CMK (cell line): ENCODE results near the gene LRRC3.

Experiments used
- DNase-seq: peaks from one replicate; pipeline ENCODE4 v3.0.0-alpha.2; 2010; ENCODE audit warnings: low read depth

LRRC3 gene

GRCh38 chr21:44438531-44439210, 16.6 kb upstream of the LRRC3 start:
- DNase-seq = no peak

- no peak for DNase-seq
Observed at GRCh38 chr21:44439211-44439600, 16.1 kb upstream of the LRRC3 start.

- DNase-seq = no peak
Observed at GRCh38 chr21:44440241-44441040, 14.9 kb upstream of the LRRC3 start.

GRCh38 chr21:44441041-44441400, 14.3 kb upstream of the LRRC3 start:
- no peak for DNase-seq

- no peak for DNase-seq
Observed at GRCh38 chr21:44441581-44442265, 13.6 kb upstream of the LRRC3 start.

DNA sequence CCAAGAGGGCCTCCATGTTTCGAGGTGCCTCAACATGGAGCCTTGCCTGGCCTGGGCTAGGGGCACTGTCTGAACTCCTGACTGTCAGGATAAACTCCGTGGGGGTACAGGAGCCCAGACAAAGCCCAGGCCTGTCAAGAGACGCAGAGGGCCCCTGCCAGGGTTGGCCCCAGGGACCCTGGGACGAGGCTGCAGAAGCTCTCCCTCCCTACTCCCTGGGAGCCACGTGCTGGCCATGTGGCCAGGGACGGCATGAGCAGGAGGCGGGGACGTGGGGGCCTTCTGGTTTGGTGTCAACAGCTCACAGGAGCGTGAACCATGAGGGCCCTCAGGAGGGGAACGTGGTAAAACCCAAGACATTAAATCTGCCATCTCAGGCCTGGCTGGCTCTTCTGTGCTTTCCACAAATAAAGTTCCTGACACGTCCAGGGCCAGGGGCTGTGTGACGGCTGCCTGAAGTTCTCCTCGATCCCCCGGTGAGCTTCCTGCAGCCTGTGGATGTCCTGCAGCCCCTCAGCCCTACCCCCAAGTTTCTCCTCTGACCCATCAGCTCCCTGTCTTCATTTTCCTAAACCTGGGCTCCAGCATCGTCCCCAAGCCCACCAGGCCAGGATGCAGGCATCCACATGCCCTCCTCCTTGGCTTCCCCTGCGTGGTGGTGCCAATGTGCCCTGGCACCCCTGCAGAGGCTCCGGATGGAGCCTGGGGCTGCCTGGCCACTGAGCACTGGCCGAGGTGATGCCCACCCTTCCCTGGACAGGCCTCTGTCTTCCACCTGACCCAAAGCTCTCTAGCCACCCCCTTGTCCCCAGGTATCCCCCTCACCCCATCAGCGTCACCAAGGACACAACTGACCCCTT, 12.8 kb upstream of the LRRC3 start:
- no peak for DNase-seq

DNA sequence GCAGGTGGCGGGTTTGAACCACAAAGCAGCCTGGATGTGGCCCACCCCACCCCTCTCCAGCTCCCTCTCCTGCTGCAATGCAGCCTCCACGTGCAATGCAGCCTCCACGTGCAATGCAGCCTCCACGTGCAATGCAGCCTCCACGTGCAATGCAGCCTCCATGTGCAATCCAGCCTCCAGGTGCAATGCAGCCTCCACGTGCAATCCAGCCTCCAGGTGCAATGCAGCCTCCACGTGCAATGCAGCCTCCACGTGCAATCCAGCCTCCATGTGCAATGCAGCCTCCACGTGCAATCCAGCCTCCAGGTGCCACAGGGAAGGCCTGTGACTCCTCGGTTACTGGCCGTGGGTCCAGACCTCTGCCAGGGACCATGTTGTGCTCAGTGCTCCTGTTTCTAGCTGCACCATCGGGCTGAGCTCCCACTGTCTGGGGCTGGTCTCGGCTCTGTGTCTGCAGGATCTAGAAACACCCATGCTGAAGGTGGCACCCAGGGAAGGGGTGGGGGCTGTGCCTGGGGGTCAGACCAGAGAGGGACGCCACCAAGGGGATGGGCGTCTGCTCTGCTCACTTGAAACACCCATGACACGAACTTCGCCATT, 11.9 kb upstream of the LRRC3 start:
- no peak for DNase-seq

- DNase-seq = no peak
Observed at GRCh38 chr21:44443891-44444285, 11.4 kb upstream of the LRRC3 start.

DNA sequence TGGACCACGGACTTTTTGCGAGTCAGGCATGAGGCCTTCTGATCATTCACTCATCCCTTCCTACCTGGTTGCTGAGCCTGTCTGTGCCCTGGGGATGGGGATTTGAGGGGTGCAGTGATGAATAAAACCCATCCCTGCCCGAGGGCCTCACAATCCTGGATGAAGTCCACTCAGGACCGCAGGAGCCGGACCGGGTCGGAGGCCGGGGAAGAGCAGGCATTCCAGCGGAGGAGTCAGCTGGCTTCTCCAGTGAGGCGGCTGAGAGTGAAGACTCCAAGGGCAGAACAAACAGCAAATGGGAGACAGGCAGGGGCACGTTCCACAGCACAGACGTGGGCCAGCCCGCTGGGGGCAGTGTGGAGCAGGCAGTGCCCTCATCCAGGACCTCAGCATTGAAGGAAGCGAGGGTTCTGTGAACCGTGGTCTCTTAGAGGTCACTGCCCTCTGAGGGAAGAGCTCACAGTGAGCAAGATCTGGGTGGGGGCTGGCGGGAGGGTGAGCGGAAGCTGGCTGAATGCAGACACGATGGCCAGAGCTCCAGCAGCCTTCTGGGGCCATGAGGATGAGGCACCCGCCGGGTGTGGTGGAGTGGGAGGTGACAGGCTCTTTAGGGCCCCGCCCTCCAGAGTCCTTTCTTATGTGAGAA, 10.9 kb upstream of the LRRC3 start:
- no peak for DNase-seq

DNA sequence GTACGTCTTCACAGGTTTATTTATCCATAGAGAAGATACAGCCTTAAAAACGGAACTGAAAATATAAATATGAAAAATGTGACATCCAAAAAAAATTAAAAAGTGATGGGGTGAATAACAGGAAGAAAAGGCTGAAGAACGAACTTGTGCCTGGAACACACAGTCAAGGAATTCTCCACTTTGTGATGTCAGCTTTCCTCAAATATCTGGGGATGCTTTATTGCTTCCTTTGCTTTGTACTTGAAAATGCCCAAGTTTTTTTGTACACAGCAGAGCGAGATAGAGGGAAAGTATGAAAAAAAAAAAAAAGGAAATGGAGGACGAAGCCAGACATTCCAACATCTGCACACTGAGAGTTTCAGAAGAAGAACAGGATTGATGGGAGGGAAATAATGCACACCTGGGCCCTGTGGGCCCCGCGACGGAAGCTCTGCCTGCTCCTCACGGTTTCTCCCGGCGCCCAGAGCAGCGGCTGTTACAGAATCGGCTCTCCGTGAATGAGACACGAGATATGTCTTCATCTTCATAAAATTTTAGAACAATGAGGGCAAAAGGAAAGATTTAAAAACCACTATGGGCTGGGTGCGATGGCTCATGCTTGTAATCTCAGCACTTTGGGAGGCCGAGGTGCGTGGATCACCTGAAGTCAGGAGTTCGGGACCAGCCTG, 10.0 kb upstream of the LRRC3 start:
- no peak for DNase-seq

- no peak for DNase-seq
Observed at GRCh38 chr21:44448651-44449131, 6.6 kb upstream of the LRRC3 start.

DNA sequence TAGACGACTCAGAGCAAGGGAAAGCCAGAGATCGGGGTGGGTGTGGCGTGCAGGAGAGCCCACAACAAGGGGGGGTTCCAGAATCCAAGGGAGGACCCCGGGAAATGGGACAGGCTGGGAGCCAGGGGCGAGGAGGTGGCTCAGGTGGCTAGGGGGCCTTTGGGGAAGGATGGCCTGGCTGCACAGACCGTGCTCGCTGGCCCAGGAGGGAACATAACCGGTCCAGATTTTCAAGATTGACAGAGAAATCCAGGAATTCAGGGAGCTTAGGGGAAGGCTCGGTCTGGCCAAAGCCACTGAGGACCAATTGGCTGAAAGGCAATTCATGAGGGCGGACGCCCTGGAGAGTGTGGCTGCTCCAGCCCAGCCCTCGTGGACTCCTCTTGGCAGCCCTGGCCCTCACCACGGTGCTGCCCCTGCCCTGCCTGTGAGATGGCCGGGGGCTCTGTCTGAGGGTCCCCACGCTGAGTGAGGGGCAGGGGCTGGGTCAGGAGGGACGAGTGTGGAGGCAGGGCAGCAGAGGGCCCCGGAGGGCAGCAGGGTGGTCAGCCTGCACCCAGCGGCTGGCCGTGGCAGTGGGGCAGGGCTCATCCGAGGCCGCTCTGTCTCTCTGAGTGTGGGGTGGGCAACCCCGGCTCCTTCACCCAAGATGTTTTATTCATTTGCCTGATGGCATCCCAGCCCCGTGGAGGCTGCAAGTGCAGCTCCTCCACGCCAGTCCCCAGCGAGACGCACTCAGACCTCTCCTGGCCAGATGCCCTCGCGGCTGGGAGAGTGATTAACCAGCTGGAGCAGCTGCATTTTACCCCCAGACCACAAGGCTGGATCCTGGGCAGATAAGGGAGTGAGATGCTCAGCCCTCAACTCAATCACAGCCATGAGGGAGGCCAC, 5.6 kb upstream of the LRRC3 start:
- no peak for DNase-seq

GRCh38 chr21:44450402-44450801, 4.9 kb upstream of the LRRC3 start:
- no peak for DNase-seq

GRCh38 chr21:44450999-44451398, 4.3 kb upstream of the LRRC3 start:
- no peak for DNase-seq

- DNase-seq = no peak
Observed at GRCh38 chr21:44453120-44453519, 2.2 kb upstream of the LRRC3 start.

DNA sequence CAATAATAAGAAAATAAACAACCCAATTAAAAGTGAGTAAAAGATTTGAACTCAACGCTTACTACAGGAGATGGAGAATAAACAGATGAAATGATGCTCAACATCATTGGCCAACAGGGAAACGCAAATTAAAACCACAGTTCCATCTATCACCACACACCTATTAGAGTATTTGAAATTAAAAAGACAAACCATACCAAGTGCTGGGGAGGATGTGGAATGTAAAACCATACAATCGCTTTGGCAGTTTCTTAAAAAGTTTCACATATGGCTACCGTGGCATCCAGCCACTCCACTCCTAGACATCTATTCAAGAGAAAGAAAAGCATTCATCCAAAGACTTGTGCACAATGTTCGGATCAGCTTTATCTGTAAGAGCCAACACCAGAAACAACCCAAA, 1.3 kb upstream of the LRRC3 start:
- DNase-seq = no peak

DNA sequence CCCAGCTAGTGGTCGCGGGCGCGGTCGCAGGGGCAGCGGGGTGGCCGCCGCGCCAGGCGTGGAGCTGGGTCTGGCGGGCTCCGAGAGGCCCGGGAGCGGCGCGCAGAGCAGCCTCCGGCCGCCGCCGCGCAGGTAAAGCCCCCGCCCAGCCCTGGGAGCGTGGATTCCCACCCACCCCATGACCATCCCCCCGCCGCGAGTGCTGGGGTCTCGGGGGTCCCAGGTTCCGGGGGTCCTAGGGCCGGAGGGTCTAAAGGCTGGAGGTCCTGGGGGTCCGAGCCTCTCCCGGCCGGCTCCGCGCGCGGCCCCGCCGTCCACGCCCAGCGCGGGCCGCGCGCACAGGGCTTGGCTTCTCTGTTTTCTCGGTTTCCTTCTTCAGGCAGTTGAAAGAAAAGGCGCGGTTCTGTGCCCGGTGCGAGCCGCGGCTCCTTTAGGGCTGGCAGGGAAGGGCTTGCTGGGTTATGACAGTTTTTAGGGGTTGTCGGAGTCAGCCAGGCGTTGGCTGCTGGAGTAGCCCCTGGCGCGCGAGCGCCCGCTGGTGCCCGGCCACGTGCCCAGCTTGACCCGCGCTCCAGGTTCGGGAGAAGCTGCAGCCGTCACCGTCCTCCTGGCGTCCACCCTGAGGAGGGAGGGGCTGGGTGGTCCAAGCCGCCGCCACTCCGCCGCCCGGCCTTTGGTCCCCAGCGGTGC, 359 bp downstream of the LRRC3 start:
- peak; percentile 44 for DNase-seq

DNA sequence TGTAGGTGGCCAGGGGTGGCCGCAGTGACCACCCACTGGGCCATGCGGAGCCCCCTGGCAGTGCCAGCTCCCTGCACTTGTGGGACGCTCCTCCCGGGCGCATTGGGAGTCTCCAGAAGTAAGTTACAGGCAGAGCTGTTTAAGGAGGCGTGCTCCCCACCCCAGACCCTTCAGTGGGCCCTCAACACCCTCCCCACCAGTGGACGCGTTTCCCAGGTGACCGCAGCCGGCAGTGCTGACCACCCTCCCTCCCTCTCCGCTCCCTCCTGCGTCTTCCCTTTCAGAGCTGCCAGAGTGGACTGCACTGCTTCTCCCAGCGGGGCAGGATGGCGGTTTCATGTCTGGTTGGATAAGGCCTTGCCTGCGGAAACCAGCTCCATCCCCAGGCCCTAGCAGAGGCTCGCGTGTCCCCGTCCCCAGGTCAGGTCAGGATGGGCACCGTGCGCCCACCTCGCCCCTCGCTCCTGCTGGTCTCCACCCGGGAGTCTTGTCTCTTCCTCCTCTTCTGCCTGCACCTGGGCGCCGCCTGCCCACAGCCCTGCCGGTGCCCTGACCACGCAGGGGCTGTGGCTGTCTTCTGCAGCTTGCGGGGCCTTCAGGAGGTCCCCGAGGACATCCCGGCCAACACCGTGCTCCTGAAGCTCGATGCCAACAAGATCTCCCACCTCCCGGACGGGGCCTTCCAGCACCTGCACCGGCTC, 1.1 kb downstream of the LRRC3 start:
- no peak for DNase-seq
